Osteoblast (primary cell): ENCODE data around the gene COX4I2. TPM values are rescaled to one million over a fixed set of nuclear protein-coding genes. Genes with fewer than 3 reads are reported as not detected.
A peak's percentile ranks its signal among the peaks of the same experiment; 100 is the strongest.

Experiments
- DNase-seq: peaks from one replicate; pipeline ENCODE4 v3.0.0; 2011; ENCODE audit warnings: low spot score, mixed read lengths; ENCODE audit not compliant: insufficient read length; ENCODE audit errors: missing footprints
- H2AFZ ChIP-seq: 2 replicates; pipeline ENCODE4 v1.6.0; 2011; ENCODE audit warnings: mild to moderate bottlenecking, low read length
- H3K27ac ChIP-seq: 2 replicates; pipeline ENCODE4 v1.5.1; 2011; ENCODE audit warnings: mild to moderate bottlenecking, low read depth, low read length, moderate library complexity
- H3K27me3 ChIP-seq: 2 replicates; pipeline ENCODE4 v1.6.0; 2012; ENCODE audit warnings: mild to moderate bottlenecking, control low read depth, inconsistent platforms, low read length, moderate library complexity; ENCODE audit not compliant: insufficient read depth
- H3K36me3 ChIP-seq: 2 replicates; pipeline ENCODE4 v1.5.1; 2011; ENCODE audit warnings: mild to moderate bottlenecking, low read length, control low read depth, moderate library complexity; ENCODE audit not compliant: insufficient read depth
- H3K4me1 ChIP-seq: 2 replicates; pipeline ENCODE4 v1.5.1; 2011; ENCODE audit warnings: mild to moderate bottlenecking, low read length, control low read depth, moderate library complexity; ENCODE audit not compliant: insufficient read depth
- H3K4me2 ChIP-seq: 2 replicates; pipeline ENCODE4 v1.6.0; 2011; ENCODE audit warnings: mild to moderate bottlenecking, low read length; ENCODE audit not compliant: insufficient read depth
- H3K4me3 ChIP-seq: fragments of 200-600 bp; sonication (generic); 3 replicates; pipeline ENCODE4 v1.5.1; 2012; ENCODE audit warnings: mild to moderate bottlenecking, low read length, inconsistent platforms; ENCODE audit not compliant: insufficient read depth
- H3K79me2 ChIP-seq: 2 replicates; pipeline ENCODE4 v1.6.0; 2012; ENCODE audit warnings: mild to moderate bottlenecking, low read length, control low read depth, inconsistent platforms; ENCODE audit not compliant: insufficient read depth
- H3K9me3 ChIP-seq: 2 replicates; pipeline ENCODE4 v1.5.1; 2011; ENCODE audit warnings: low read depth, low read length, control low read depth
- H4K20me1 ChIP-seq: 2 replicates; pipeline ENCODE4 v1.6.0; 2012; ENCODE audit warnings: mild to moderate bottlenecking, low read length, control low read depth; ENCODE audit not compliant: insufficient read depth
- CTCF ChIP-seq: IDR thresholded peaks from 2 replicates; pipeline ENCODE4 v1.5.1; 2011; ENCODE audit warnings: mild to moderate bottlenecking, low read depth, low read length, moderate library complexity; ENCODE audit errors: extremely low read depth
- total RNA-seq: library from RNA; depleted of rRNA; stranded (reverse); fragments of >200 nt; gene quantifications from 2 replicates; pipeline ENCODE4 v1.2.3, GENCODE V29; 2012

Gene COX4I2
- total RNA-seq, 1 donor, result not detected

GRCh38 chr20:31603822-31604566 lies 33.7 kb upstream of the COX4I2 start:
- H4K20me1 ChIP-seq, result peaks cover 21% of the 10 kb centered on the region
- peaks cover 46% of the 10 kb centered on the region for H3K4me1 ChIP-seq
- peaks cover 9% of the 10 kb centered on the region for H3K36me3 ChIP-seq
- TF ChIP-seq CTCF, result no peak
- H3K27ac ChIP-seq, result peak overlapping the region; percentile 98
- peaks cover 19% of the 10 kb centered on the region for H3K79me2 ChIP-seq
- peak overlapping the region; percentile 97 for H3K4me3 ChIP-seq
- peak overlapping the region; percentile 51 for H2AFZ ChIP-seq
- no peaks in the 10 kb centered on the region for H3K9me3 ChIP-seq
- no peaks in the 10 kb centered on the region for H3K27me3 ChIP-seq
- peak; percentile 98 for DNase-seq
- H3K4me2 ChIP-seq, result peak overlapping the region; percentile 97

- Histone ChIP-seq H3K9me3 (no peaks in the 10 kb centered on the region), H3K4me1 (peaks cover 46% of the 10 kb centered on the region), H3K4me3 (peak overlapping the region; percentile 97), H3K36me3 (peaks cover 9% of the 10 kb centered on the region), H3K79me2 (peaks cover 19% of the 10 kb centered on the region), H3K27ac (peak overlapping the region; percentile 98), H3K27me3 (no peaks in the 10 kb centered on the region), H4K20me1 (peaks cover 21% of the 10 kb centered on the region), H3K4me2 (peak overlapping the region; percentile 97), H2AFZ (no peak overlapping the region)
- TF ChIP-seq CTCF, result no peak
- DNase-seq, result no peak
These were observed 33.1 kb upstream of the COX4I2 start for GRCh38 chr20:31604567-31605030.

GRCh38 chr20:31605031-31605901 lies 32.4 kb upstream of the COX4I2 start, which contains the start of gene ID1:
Gene ID1, plus strand, starts transcription at chr20:31605289. Its CDS starts 99 bp downstream, at chr20:31605388.
- Histone ChIP-seq H3K4me1 (peaks cover 46% of the 10 kb centered on the region), H3K4me2 (peak within 1 kb of the TSS; percentile 97), H3K4me3 (peak within 1 kb of the TSS; percentile 97), H3K36me3 (peaks cover 9% of the 10 kb centered on the region), H4K20me1 (peaks cover 21% of the 10 kb centered on the region), H2AFZ (peak within 1 kb of the TSS; percentile 62), H3K27ac (peak within 1 kb of the TSS; percentile 98), H3K79me2 (peaks cover 19% of the 10 kb centered on the region), H3K9me3 (no peaks in the 10 kb centered on the region), H3K27me3 (no peaks in the 10 kb centered on the region)
- no peak for TF ChIP-seq CTCF
- DNase-seq, result peak; percentile 99
